HUES48 (cell line): ENCODE results near the gene NUDT3.
"Not testable (repeated sequence)": the region's sequence is repeated elsewhere in the genome, so short reads cannot be mapped to it uniquely, and the experiment has no call there.

Experiments used
- H3K27ac ChIP-seq: one replicate; pipeline ENCODE4 v1.7.0; 2013; ENCODE audit warnings: low read depth, low read length, inconsistent platforms
- H3K27me3 ChIP-seq: 2 replicates; pipeline ENCODE4 v1.6.1; 2013; ENCODE audit warnings: mild to moderate bottlenecking, low read length; ENCODE audit not compliant: control insufficient read depth, insufficient read depth
- H3K36me3 ChIP-seq: 2 replicates; pipeline ENCODE4 v1.6.1; 2013; ENCODE audit warnings: low read length; ENCODE audit not compliant: control insufficient read depth, insufficient read depth
- H3K4me1 ChIP-seq: 2 replicates; pipeline ENCODE4 v1.6.1; 2013; ENCODE audit warnings: mild to moderate bottlenecking, low read length; ENCODE audit not compliant: control insufficient read depth, insufficient read depth
- H3K4me3 ChIP-seq: 2 replicates; pipeline ENCODE4 v1.5.1; 2013; ENCODE audit warnings: mild to moderate bottlenecking, low read depth, low read length
- H3K9ac ChIP-seq: 2 replicates; pipeline ENCODE4 v1.6.1; 2013; ENCODE audit warnings: mild to moderate bottlenecking, low read depth, low read length, moderate library complexity
- H3K9me3 ChIP-seq: 2 replicates; pipeline ENCODE4 v1.6.1; 2013; ENCODE audit warnings: low read length; ENCODE audit not compliant: control insufficient read depth, insufficient read depth

NUDT3 gene

GRCh38 chr6:34370361-34370760, 22.1 kb downstream of the NUDT3 start:
- Histone ChIP-seq H3K36me3 (peaks cover 9% of the 10 kb centered on the region; the same call in 1 of the 2 replicates), H3K9ac (no peak overlapping the region)

GRCh38 chr6:34369385-34369784, 23.1 kb downstream of the NUDT3 start:
- Histone ChIP-seq H3K4me1 (no peaks in the 10 kb centered on the region), H3K27me3 (no peaks in the 10 kb centered on the region), H3K36me3 (peaks cover 9% of the 10 kb centered on the region; the same call in 1 of the 2 replicates)

More at GRCh38 chr6:34370361-34370760, 22.1 kb downstream of the NUDT3 start:
- Histone ChIP-seq H3K4me1 (no peaks in the 10 kb centered on the region), H3K27me3 (no peaks in the 10 kb centered on the region), H3K4me3 (no peak overlapping the region), H3K27ac (no peak overlapping the region), H3K9me3 (no peaks in the 10 kb centered on the region)

GRCh38 chr6:34366639-34366921, 25.9 kb downstream of the NUDT3 start:
- no peak overlapping the region for H3K4me3 ChIP-seq
- peaks cover 9% of the 10 kb centered on the region; the same call in 1 of the 2 replicates for H3K36me3 ChIP-seq
- no peak overlapping the region for H3K27ac ChIP-seq
- no peak overlapping the region for H3K9ac ChIP-seq
- no peaks in the 10 kb centered on the region for H3K27me3 ChIP-seq
- no peaks in the 10 kb centered on the region for H3K9me3 ChIP-seq
- H3K4me1 ChIP-seq: peaks cover 10% of the 10 kb centered on the region; the same call in 1 of the 2 replicates

More at GRCh38 chr6:34369385-34369784, 23.1 kb downstream of the NUDT3 start:
- Histone ChIP-seq H3K9ac (no peak overlapping the region), H3K9me3 (no peaks in the 10 kb centered on the region), H3K27ac (no peak overlapping the region), H3K4me3 (no peak overlapping the region)

- not testable (repeated sequence) for H3K9me3 ChIP-seq, H3K27me3 ChIP-seq, H3K4me3 ChIP-seq, H3K9ac ChIP-seq, H3K27ac ChIP-seq, H3K4me1 ChIP-seq, H3K36me3 ChIP-seq
Measured at GRCh38 chr6:34365781-34366638, 26.5 kb downstream of the NUDT3 start.

GRCh38 chr6:34363681-34364075, 28.8 kb downstream of the NUDT3 start:
- not testable (repeated sequence) for H3K9ac ChIP-seq, H3K27me3 ChIP-seq, H3K27ac ChIP-seq, H3K9me3 ChIP-seq, H3K4me3 ChIP-seq, H3K4me1 ChIP-seq, H3K36me3 ChIP-seq

- no peaks in the 10 kb centered on the region for H3K27me3 ChIP-seq
- peak overlapping the region; percentile 26 for H3K27ac ChIP-seq
- peaks cover 10% of the 10 kb centered on the region; the same call in 1 of the 2 replicates for H3K4me1 ChIP-seq
- no peaks in the 10 kb centered on the region for H3K36me3 ChIP-seq
- no peak overlapping the region for H3K4me3 ChIP-seq
- no peak overlapping the region for H3K9ac ChIP-seq
- no peaks in the 10 kb centered on the region for H3K9me3 ChIP-seq
Measured at GRCh38 chr6:34362909-34363680, 29.4 kb downstream of the NUDT3 start.

GRCh38 chr6:34362176-34362575, 30.3 kb downstream of the NUDT3 start:
- Histone ChIP-seq H3K9ac (no peak overlapping the region), H3K4me3 (no peak overlapping the region)

GRCh38 chr6:34360556-34360955, 31.9 kb downstream of the NUDT3 start:
- Histone ChIP-seq H3K27me3 (no peaks in the 10 kb centered on the region), H3K4me1 (peaks cover 10% of the 10 kb centered on the region; the same call in 1 of the 2 replicates), H3K36me3 (no peaks in the 10 kb centered on the region), H3K9me3 (no peaks in the 10 kb centered on the region), H3K4me3 (no peak overlapping the region), H3K27ac (no peak overlapping the region), H3K9ac (no peak overlapping the region)

More at GRCh38 chr6:34362176-34362575, 30.3 kb downstream of the NUDT3 start:
- Histone ChIP-seq H3K9me3 (no peaks in the 10 kb centered on the region), H3K4me1 (peaks cover 10% of the 10 kb centered on the region; the same call in 1 of the 2 replicates), H3K36me3 (no peaks in the 10 kb centered on the region), H3K27ac (no peak overlapping the region), H3K27me3 (no peaks in the 10 kb centered on the region)

GRCh38 chr6:34359418-34360158, 32.9 kb downstream of the NUDT3 start:
- H3K4me1 ChIP-seq: peaks cover 10% of the 10 kb centered on the region; the same call in 1 of the 2 replicates
- no peaks in the 10 kb centered on the region for H3K9me3 ChIP-seq
- H3K27ac ChIP-seq: no peak overlapping the region
- H3K9ac ChIP-seq: no peak overlapping the region
- H3K27me3 ChIP-seq: no peaks in the 10 kb centered on the region
- H3K36me3 ChIP-seq: no peaks in the 10 kb centered on the region
- no peak overlapping the region for H3K4me3 ChIP-seq

GRCh38 chr6:34358389-34358905, 34.0 kb downstream of the NUDT3 start:
- no peak overlapping the region for H3K9ac ChIP-seq
- H3K4me1 ChIP-seq: peaks cover 9% of the 10 kb centered on the region; the same call in 1 of the 2 replicates
- no peak overlapping the region for H3K27ac ChIP-seq
- no peaks in the 10 kb centered on the region for H3K36me3 ChIP-seq
- no peaks in the 10 kb centered on the region for H3K9me3 ChIP-seq
- H3K4me3 ChIP-seq: no peak overlapping the region
- H3K27me3 ChIP-seq: no peaks in the 10 kb centered on the region
